ENCODE results near the gene CEP83.
"Not testable (repeated sequence)": the region's sequence is repeated elsewhere in the genome, so short reads cannot be mapped to it uniquely, and the experiment has no call there.

CEP83 gene

GRCh38 chr12:94374124-94374523, 85.5 kb downstream of the CEP83 start:
- DNase-seq, result no peak

GRCh38 chr12:94372461-94372860, 87.2 kb downstream of the CEP83 start:
- no peak for DNase-seq

- DNase-seq, result no peak
These were observed 97.0 kb downstream of the CEP83 start for GRCh38 chr12:94362653-94363052.

GRCh38 chr12:94359761-94360160, 99.9 kb downstream of the CEP83 start:
- DNase-seq, result no peak

GRCh38 chr12:94353130-94353529, 106.5 kb downstream of the CEP83 start:
- DNase-seq, result no peak

- DNase-seq, result no peak
These were observed 119.1 kb downstream of the CEP83 start for GRCh38 chr12:94340573-94340972.

- DNase-seq, result no peak
These were observed 121.5 kb downstream of the CEP83 start for GRCh38 chr12:94338006-94338794.

GRCh38 chr12:94336211-94336925, 123.3 kb downstream of the CEP83 start:
- no peak for DNase-seq

GRCh38 chr12:94333396-94333795, 126.3 kb downstream of the CEP83 start:
- no peak for DNase-seq

GRCh38 chr12:94329366-94329765, 130.3 kb downstream of the CEP83 start:
- DNase-seq, result no peak

GRCh38 chr12:94327809-94328208, 131.9 kb downstream of the CEP83 start:
- no peak for DNase-seq

GRCh38 chr12:94326727-94327126, 132.9 kb downstream of the CEP83 start:
- no peak for DNase-seq

- no peak for DNase-seq
These were observed 133.4 kb downstream of the CEP83 start for GRCh38 chr12:94326234-94326633.

GRCh38 chr12:94322346-94322745, 137.3 kb downstream of the CEP83 start:
- no peak for DNase-seq

- no peak for DNase-seq
These were observed 139.6 kb downstream of the CEP83 start for GRCh38 chr12:94320109-94320508.

- DNase-seq, result no peak
These were observed 141.5 kb downstream of the CEP83 start for GRCh38 chr12:94318181-94318580.

- DNase-seq, result not testable (repeated sequence)
These were observed 143.1 kb downstream of the CEP83 start for GRCh38 chr12:94316600-94316999.

GRCh38 chr12:94312378-94312777, 147.3 kb downstream of the CEP83 start:
- DNase-seq, result no peak

GRCh38 chr12:94309373-94309772, 150.3 kb downstream of the CEP83 start:
- no peak for DNase-seq

GRCh38 chr12:94308612-94309011, 151.1 kb downstream of the CEP83 start:
- DNase-seq, result no peak

GRCh38 chr12:94305130-94305957, 154.3 kb downstream of the CEP83 start:
- peak; percentile 28 for DNase-seq

- DNase-seq, result no peak
These were observed 155.1 kb downstream of the CEP83 start for GRCh38 chr12:94304566-94305061.

GRCh38 chr12:94304012-94304411, 155.7 kb downstream of the CEP83 start:
- DNase-seq, result no peak
